Thyroid gland (tissue), 4 donors: ENCODE measurements around the gene CACNA1G. TPM values are rescaled to one million over a fixed set of nuclear protein-coding genes. Genes with fewer than 3 reads are reported as not detected.
A peak's percentile ranks its signal among the peaks of the same experiment; 100 is the strongest.

Source experiments
- DNase-seq, 2 donors: peaks; one replicate each; pipeline ENCODE4 v3.0.0-alpha.2; 2019
- H3K27ac ChIP-seq, 3 donors: fragments of 200-600 bp; sonication (generic); 1 replicate in 2 of 3; 2 replicates in 1 of 3; pipeline ENCODE4 v1.5.1; 2016 to 2019; ENCODE audit warnings: mild to moderate bottlenecking in 1 of 3, moderate library complexity in 1 of 3
- H3K27me3 ChIP-seq: fragments of 200-600 bp; sonication (generic); one replicate; pipeline ENCODE4 v1.5.1; 2019
- H3K36me3 ChIP-seq, 2 donors: fragments of 200-600 bp; sonication (generic); one replicate each; pipeline ENCODE4 v1.5.1; 2016 to 2019
- H3K4me1 ChIP-seq, 2 donors: fragments of 200-600 bp; sonication (generic); one replicate each; pipeline ENCODE4 v1.5.1; 2017 to 2019
- H3K4me3 ChIP-seq, 3 donors: fragments of 200-600 bp; sonication (generic); replicated peaks in 1 of 3; 1 replicate in 2 of 3; 2 replicates in 1 of 3; pipeline ENCODE4 v1.5.1; 2016; ENCODE audit warnings: mild to moderate bottlenecking in 1 of 3
- H3K9me3 ChIP-seq: fragments of 200-600 bp; sonication (generic); one replicate; pipeline ENCODE4 v1.5.1; 2017
- CTCF ChIP-seq, 6 experiments: fragments of 200-600 bp in 3 of 6; fragments of 450-650 bp in 3 of 6; sonication (generic) in 3 of 6; IDR thresholded peaks; one replicate each; pipeline ENCODE4 v1.5.1; 2016 to 2019; ENCODE audit warnings: antibody characterized with exemption in 6 of 6, mild to moderate bottlenecking in 2 of 6, inconsistent platforms in 1 of 6, moderate library complexity in 1 of 6
- POLR2A ChIP-seq, 2 donors: fragments of 450-650 bp; IDR thresholded peaks; one replicate each; pipeline ENCODE4 v1.6.1; 2017; ENCODE audit warnings: antibody characterized with exemption in 2 of 2, mild to moderate bottlenecking in 2 of 2, moderate library complexity in 1 of 2
- WGBS, 2 donors: methylation state at CpG; one replicate each; pipeline ENCODE4 v1.1.5; 2017; 5-methylcytosine and 5-hydroxymethylcytosine counted together
- intact Hi-C: fragments of 100-400 bp; cut with DNase I; formaldehyde crosslinking; loops from one replicate; pipeline ENCODE4 v1.15.1; 2023
- total RNA-seq, 4 donors: library from RNA; depleted of rRNA; stranded (reverse); fragments of >200 nt; gene quantifications; one replicate each; pipeline ENCODE4 v1.2.3, GENCODE V29; 2016

The CACNA1G gene
- total RNA-seq, 4 donors from 2014 or later: 0.13 to 3.3 (median 0.52) TPM

- Histone ChIP-seq H3K27me3 (no peaks in the 10 kb centered on the region), H3K9me3 (no peaks in the 10 kb centered on the region), H3K27ac (peak overlapping the region; percentile 47 to 56 (median 49)), H3K4me3 (no peak overlapping the region), H3K36me3 (no peaks in the 10 kb centered on the region), H3K4me1 (peaks cover 14 to 17% of the 10 kb centered on the region in 2 donors)
- peak in 1 of 2 donors; percentile 29 for DNase-seq
- TF ChIP-seq CTCF (IDR thresholded peaks at IDR 0.05) (no peak), POLR2A (IDR thresholded peaks at IDR 0.05) (no peak)
- intact Hi-C loops: no loop called here
- 20 to 36% methylated on average over 5 of the region's 5 CpGs for WGBS, 2 donors
Measured at GRCh38 chr17:50527155-50527762, 33.3 kb upstream of the CACNA1G start.

GRCh38 chr17:50527949-50528474, 32.5 kb upstream of the CACNA1G start:
- 40 to 71% methylated on average over 2 to 4 of the region's 4 CpGs for WGBS, 2 donors
- no peaks in the 10 kb centered on the region for H3K27me3 ChIP-seq
- H3K27ac ChIP-seq: peak overlapping the region; percentile 47 to 56 (median 49)
- peaks cover 22 to 25% of the 10 kb centered on the region in 2 donors for H3K4me1 ChIP-seq
- no peak overlapping the region for H3K4me3 ChIP-seq
- intact Hi-C loops: no loop called here
- no peaks in the 10 kb centered on the region for H3K36me3 ChIP-seq
- TF ChIP-seq CTCF (IDR thresholded peaks at IDR 0.05) (no peak), POLR2A (IDR thresholded peaks at IDR 0.05) (no peak)
- H3K9me3 ChIP-seq: no peaks in the 10 kb centered on the region
- no peak for DNase-seq

DNA sequence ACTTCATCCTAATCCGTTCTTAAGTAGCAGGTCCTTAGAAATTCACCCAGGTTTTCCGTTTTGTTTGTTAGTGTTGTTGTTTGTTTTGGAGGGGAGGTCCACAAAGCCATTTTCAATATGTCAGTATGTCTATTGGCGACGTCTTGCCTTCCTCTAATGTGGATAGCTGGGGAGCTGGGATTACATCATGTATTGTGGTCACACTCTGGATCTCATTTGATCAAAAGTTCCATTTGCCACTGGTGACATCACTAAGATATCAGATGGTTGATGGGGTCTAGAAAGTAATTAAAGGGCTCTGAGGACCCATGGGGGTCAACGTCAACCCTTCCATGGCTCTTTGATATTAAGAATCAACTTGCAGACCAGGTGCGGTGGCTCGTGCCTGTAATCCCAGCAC, 30.7 kb upstream of the CACNA1G start:
- Histone ChIP-seq H3K27ac (no peak overlapping the region), H3K36me3 (no peaks in the 10 kb centered on the region), H3K4me1 (peaks cover 40 to 43% of the 10 kb centered on the region in 2 donors), H3K9me3 (no peaks in the 10 kb centered on the region), H3K4me3 (no peak overlapping the region), H3K27me3 (no peaks in the 10 kb centered on the region)
- 91 to 94% methylated on average over 7 of the region's 7 CpGs for WGBS, 2 donors
- no peak for DNase-seq
- intact Hi-C loops: no loop called here
- TF ChIP-seq CTCF (IDR thresholded peaks at IDR 0.05) (no peak), POLR2A (IDR thresholded peaks at IDR 0.05) (no peak)

DNA sequence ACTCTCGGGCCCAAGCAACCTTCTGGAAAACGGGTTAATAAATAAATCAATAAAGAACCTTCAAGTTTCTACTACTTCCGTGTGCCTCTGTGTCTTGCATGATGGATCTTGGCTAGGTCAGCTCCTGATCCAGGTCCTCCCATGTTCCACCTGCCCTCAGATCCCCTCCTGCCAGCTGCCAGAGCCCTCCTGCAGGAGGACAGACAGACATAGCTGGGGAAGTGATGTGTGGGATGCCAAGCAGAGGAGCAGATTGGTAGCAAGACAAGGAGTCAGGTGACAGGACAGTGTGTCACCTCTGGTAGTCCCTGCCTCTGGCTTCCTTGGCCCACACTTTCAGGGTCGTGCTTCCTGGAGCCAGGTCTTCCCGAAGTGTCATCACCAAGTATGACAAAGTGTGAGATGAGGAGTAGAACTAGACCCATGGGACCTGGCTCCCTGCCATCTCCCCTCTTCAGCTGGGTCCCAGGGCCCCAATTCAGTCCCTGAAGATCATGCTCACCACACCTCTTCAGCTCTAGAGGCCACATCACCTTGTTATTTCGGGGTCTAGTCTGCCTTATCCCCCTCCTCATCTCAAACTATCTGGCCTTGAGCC, 29.0 kb upstream of the CACNA1G start:
- no peaks in the 10 kb centered on the region for H3K36me3 ChIP-seq
- no peak for DNase-seq
- 47 to 64% methylated on average over 6 of the region's 6 CpGs for WGBS, 2 donors
- H3K27ac ChIP-seq: no peak overlapping the region
- no peaks in the 10 kb centered on the region for H3K9me3 ChIP-seq
- intact Hi-C loops: no loop called here
- H3K4me3 ChIP-seq: no peak overlapping the region
- H3K4me1 ChIP-seq: peaks cover 40 to 44% of the 10 kb centered on the region in 2 donors
- no peaks in the 10 kb centered on the region for H3K27me3 ChIP-seq
- TF ChIP-seq CTCF (IDR thresholded peaks at IDR 0.05) (no peak), POLR2A (IDR thresholded peaks at IDR 0.05) (no peak)

DNA sequence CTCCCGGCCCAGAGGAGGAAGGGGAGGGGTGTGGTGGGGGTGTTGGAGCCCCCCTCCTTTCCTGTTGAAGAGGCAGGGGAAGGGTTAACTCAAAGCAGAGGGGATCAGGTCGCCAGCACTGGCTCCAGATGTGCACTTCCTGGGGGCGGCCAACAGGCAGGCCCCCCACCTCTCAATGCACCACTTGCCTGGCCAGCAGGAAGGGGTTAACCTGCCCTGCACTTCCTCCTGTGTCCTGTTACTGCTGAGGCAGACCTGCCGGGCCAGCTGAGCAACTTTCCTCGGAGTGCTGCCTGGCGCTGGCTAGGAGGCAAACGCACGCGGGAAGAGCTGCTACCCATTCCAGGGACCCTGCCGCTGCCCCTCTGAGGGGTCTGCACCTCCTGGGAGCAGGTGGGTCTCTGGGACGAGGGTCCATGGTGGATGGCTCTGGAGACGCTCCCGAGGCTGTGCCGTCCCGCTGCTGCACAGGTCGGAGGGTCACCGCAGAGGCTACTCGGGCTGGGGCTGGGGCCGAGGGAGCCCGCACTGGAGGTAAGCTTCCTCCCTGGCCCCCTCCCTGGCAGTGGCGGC, 28.0 kb upstream of the CACNA1G start, which contains the start of gene EPN3:
Gene EPN3, plus strand, starts transcription at position 284 of the 573 bp plus-strand sequence. CDS start 3,822 bp downstream, outside the sequence.
- H3K27me3 ChIP-seq: no peaks in the 10 kb centered on the region

More for the DNA sequence above, 28.0 kb upstream of the CACNA1G start, which contains the start of gene EPN3:
- Histone ChIP-seq H3K4me1 (peaks cover 35 to 38% of the 10 kb centered on the region in 2 donors), H3K27ac (peak within 1 kb of the TSS in 1 of 3 donors; percentile 74), H3K4me3 (peak within 1 kb of the TSS in 1 of 3 donors; percentile 22), H3K9me3 (no peaks in the 10 kb centered on the region), H3K36me3 (no peaks in the 10 kb centered on the region)
- TF ChIP-seq CTCF (IDR thresholded peaks at IDR 0.05) (peak in 1 of 6 experiments; percentile 14), POLR2A (IDR thresholded peaks at IDR 0.05) (peak in 1 of 2 donors; percentile 14)
- peak; percentile 80 to 84 for DNase-seq
- intact Hi-C loops: no loop called here
- 0% methylated on average over 5 to 7 of the region's 21 CpGs for WGBS, 2 donors
